Sigmoid colon (tissue), 4 donors: Measurements from ENCODE around the gene CD99L2.

ENCODE experiments used
- EP300 ChIP-seq, 4 donors: sonication (generic); formaldehyde crosslinking; IDR thresholded peaks; one replicate each; pipeline ENCODE4 v1.6.1; 2017; ENCODE audit warnings: antibody characterized with exemption in 4 of 4
- POLR2A ChIP-seq, 2 donors: fragments of 450-650 bp; IDR thresholded peaks; one replicate each; pipeline ENCODE4 v1.6.1; 2016; ENCODE audit warnings: antibody characterized with exemption in 2 of 2, mild to moderate bottlenecking in 2 of 2, moderate library complexity in 2 of 2
- POLR2AphosphoS5 ChIP-seq, 4 donors: sonication (generic); formaldehyde crosslinking; IDR thresholded peaks; one replicate each; pipeline ENCODE4 v1.6.1; 2017; ENCODE audit warnings: antibody characterized with exemption in 4 of 4
- TF ChIP-seq, protein P1 (sequence below), 4 experiments: fragments of 450-650 bp in 3 of 4; fragments of 200-600 bp in 1 of 4; IDR thresholded peaks; one replicate each; pipeline ENCODE4 v1.5.1; 2016 to 2019; ENCODE audit warnings: antibody characterized with exemption in 4 of 4, mild to moderate bottlenecking in 3 of 4, moderate library complexity in 2 of 4

DNA sequence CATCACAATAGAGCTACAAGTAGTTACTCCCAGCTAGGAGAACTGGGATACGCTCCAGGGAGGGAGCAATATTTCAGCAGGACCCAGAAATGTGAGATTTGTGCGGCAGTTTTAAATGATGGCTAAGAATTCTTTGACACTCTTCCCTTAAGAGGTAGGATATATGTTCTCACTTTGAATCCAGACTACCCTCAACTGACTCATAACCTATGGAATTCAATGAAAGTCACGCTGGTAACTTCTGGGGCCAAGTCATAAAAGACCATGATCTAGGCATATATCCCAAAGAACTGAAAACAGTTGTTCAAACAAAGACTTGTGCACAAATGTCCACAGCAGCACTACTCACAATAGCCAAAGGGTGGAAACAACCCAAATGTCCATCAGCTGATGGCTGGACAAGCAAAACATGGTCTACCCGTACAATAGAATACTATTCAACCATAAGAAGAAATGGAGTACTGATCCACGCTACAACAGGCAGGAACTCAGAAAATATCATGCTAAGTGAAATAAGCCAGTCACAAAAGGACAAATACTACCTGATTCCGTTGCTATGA is 10.5 kb downstream of the CD99L2 start:
- TF ChIP-seq EP300 (IDR thresholded peaks at IDR 0.05) (no peak), POLR2AphosphoS5 (IDR thresholded peaks at IDR 0.05) (no peak), POLR2A (IDR thresholded peaks at IDR 0.05) (no peak)
- TF ChIP-seq, protein P1, sequence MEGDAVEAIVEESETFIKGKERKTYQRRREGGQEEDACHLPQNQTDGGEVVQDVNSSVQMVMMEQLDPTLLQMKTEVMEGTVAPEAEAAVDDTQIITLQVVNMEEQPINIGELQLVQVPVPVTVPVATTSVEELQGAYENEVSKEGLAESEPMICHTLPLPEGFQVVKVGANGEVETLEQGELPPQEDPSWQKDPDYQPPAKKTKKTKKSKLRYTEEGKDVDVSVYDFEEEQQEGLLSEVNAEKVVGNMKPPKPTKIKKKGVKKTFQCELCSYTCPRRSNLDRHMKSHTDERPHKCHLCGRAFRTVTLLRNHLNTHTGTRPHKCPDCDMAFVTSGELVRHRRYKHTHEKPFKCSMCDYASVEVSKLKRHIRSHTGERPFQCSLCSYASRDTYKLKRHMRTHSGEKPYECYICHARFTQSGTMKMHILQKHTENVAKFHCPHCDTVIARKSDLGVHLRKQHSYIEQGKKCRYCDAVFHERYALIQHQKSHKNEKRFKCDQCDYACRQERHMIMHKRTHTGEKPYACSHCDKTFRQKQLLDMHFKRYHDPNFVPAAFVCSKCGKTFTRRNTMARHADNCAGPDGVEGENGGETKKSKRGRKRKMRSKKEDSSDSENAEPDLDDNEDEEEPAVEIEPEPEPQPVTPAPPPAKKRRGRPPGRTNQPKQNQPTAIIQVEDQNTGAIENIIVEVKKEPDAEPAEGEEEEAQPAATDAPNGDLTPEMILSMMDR (IDR thresholded peaks at IDR 0.05), result no peak
